ENCODE measurements around the gene PEAR1.
A peak's percentile ranks its signal among the peaks of the same experiment; 100 is the strongest.

Gene PEAR1

GRCh38 chr1:156901966-156902915 is 8.7 kb downstream of the PEAR1 start:
- DNase-seq, result no peak

GRCh38 chr1:156903328-156904091 is 10.0 kb downstream of the PEAR1 start:
- no peak for DNase-seq

GRCh38 chr1:156904187-156904959 is 10.9 kb downstream of the PEAR1 start:
- no peak for DNase-seq

- no peak for DNase-seq
Measured at GRCh38 chr1:156905176-156905575, 11.7 kb downstream of the PEAR1 start.

- no peak for DNase-seq
Measured at GRCh38 chr1:156905651-156906050, 12.1 kb downstream of the PEAR1 start.

GRCh38 chr1:156906206-156906906 is 12.8 kb downstream of the PEAR1 start:
- DNase-seq, result no peak

- no peak for DNase-seq
Measured at GRCh38 chr1:156908541-156908940, 15.0 kb downstream of the PEAR1 start.

GRCh38 chr1:156908955-156909354 is 15.4 kb downstream of the PEAR1 start:
- no peak for DNase-seq

- no peak for DNase-seq
Measured at GRCh38 chr1:156909671-156910070, 16.2 kb downstream of the PEAR1 start.

GRCh38 chr1:156910309-156910782 is 16.8 kb downstream of the PEAR1 start:
- peak; percentile 65 for DNase-seq

GRCh38 chr1:156911577-156912298 is 18.2 kb downstream of the PEAR1 start:
- no peak for DNase-seq

- DNase-seq, result no peak
Measured at GRCh38 chr1:156912310-156912709, 18.8 kb downstream of the PEAR1 start.

GRCh38 chr1:156912861-156913808 is 19.6 kb downstream of the PEAR1 start:
- no peak for DNase-seq

GRCh38 chr1:156913809-156914387 is 20.4 kb downstream of the PEAR1 start:
- no peak for DNase-seq

GRCh38 chr1:156914440-156914856 is 20.9 kb downstream of the PEAR1 start:
- DNase-seq, result no peak

GRCh38 chr1:156920233-156921052 is 26.9 kb downstream of the PEAR1 start, which contains the start of gene LRRC71:
Gene LRRC71, plus strand, starts transcription at chr1:156920632. Its CDS starts 172 bp downstream, at chr1:156920804.
- DNase-seq, result peak; percentile 75

GRCh38 chr1:156921053-156921529 is 27.6 kb downstream of the PEAR1 start:
- no peak for DNase-seq

- no peak for DNase-seq
Measured at GRCh38 chr1:156922986-156923669, 29.6 kb downstream of the PEAR1 start.
